SH-SY5Y (cell line): ENCODE results near the gene NMNAT1.

Experiments
- GATA2 ChIP-seq: IDR thresholded peaks from 2 replicates; pipeline ENCODE4 v1.6.1; 2011; ENCODE audit warnings: mild to moderate bottlenecking, low read depth, low read length
- GATA3 ChIP-seq: IDR thresholded peaks from 2 replicates; pipeline ENCODE4 v1.6.1; 2011; ENCODE audit warnings: low read depth, mild to moderate bottlenecking, low read length, moderate library complexity

DNA sequence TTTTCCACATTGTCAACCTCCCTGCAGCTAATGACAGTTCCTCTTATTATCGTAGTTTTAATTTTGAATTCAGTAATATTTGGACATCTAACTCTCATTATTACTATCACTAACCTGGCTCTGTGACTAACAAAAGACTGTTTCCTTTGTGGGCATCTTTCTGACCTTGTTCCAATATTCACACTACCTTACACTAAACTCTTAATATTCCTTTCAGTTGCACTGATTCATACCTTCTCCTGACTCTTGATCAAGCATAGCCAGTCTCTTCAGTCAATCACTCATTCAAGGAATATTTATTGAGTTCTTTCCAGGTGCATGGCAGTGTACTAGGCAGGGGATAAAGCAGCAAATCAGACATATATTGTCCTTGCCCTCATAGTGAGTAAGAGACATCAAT is 25.4 kb upstream of the NMNAT1 start:
- TF ChIP-seq GATA2 = no peak
- TF ChIP-seq GATA3 = no peak
